HepG2 (cell line): ENCODE measurements around the gene ZNF670. TPM values are rescaled to one million over a fixed set of nuclear protein-coding genes. Genes with fewer than 3 reads are reported as not detected.

Source experiments
- HNF4G ChIP-seq, 2 experiments: sonication (generic) in 1 of 2; formaldehyde crosslinking in 1 of 2; IDR thresholded peaks; 2 replicates each; pipeline versions ENCODE4 v1.4.0 to v1.6.1; 2011 to 2020; ENCODE audit warnings: borderline replicate concordance in 2 of 2, low read depth in 2 of 2, mild to moderate bottlenecking in 2 of 2, low read length in 1 of 2, missing genetic modification reagents in 1 of 2, moderate library complexity in 1 of 2
- MXD4 ChIP-seq: IDR thresholded peaks from 2 replicates; pipeline ENCODE4 v1.6.1; 2016; ENCODE audit warnings: mild to moderate bottlenecking, missing biosample characterization, missing genetic modification reagents
- RBM22 ChIP-seq: fragments of 200-400 bp; formaldehyde crosslinking; optimal IDR thresholded peaks from 2 replicates; pipeline ENCODE3; 2017; ENCODE audit warnings: mild to moderate bottlenecking, low read length, moderate library complexity
- RFX5 ChIP-seq: IDR thresholded peaks from 2 replicates; pipeline ENCODE4 v1.6.1; 2011; ENCODE audit warnings: low read depth, low read length, improper control_type of control experiment
- SALL2 ChIP-seq: sonication (generic); formaldehyde crosslinking; IDR thresholded peaks from 2 replicates; pipeline ENCODE4 v1.8.1; 2023; ENCODE audit warnings: mild to moderate bottlenecking, missing genetic modification reagents, inconsistent platforms
- ZNF232 ChIP-seq: sonication (generic); formaldehyde crosslinking; IDR thresholded peaks from 2 replicates; pipeline ENCODE4 v1.4.0; 2020; ENCODE audit warnings: missing genetic modification reagents, borderline replicate concordance
- ZNF251 ChIP-seq: sonication (generic); formaldehyde crosslinking; IDR thresholded peaks from 2 replicates; pipeline ENCODE4 v1.9.0; 2021; ENCODE audit warnings: mild to moderate bottlenecking, missing genetic modification reagents
- ZNF546 ChIP-seq: sonication (generic); formaldehyde crosslinking; conservative IDR thresholded peaks from 2 replicates; pipeline ENCODE4 v1.8.1; 2023; ENCODE audit warnings: mild to moderate bottlenecking, missing genetic modification reagents
- ZNF749 ChIP-seq: sonication (generic); formaldehyde crosslinking; IDR thresholded peaks from 2 replicates; pipeline ENCODE4 v1.8.0; 2022; ENCODE audit warnings: mild to moderate bottlenecking, missing genetic modification reagents, moderate library complexity, borderline replicate concordance
- polyA plus RNA-seq, 8 experiments: library from polyadenylated mRNA; depleted of rRNA in 3 of 8; stranded (reverse) in 7 of 8; unstranded in 1 of 8; fragments of >200 nt; fragmentation: Illumina TruSeq in 4 of 8; extraction: Trizol in 4 of 8; gene quantifications; 2 replicates each; pipeline versions ENCODE4 v1.2.1 to v1.2.3, GENCODE V29; 2011 to 2016; ENCODE audit warnings: low read depth in 4 of 8, missing spikeins in 1 of 8, mixed read lengths in 1 of 8; ENCODE audit not compliant: insufficient read depth in 1 of 8
- total RNA-seq, 5 experiments: library from RNA; depleted of rRNA; stranded (reverse); fragments of >200 nt; fragmentation: Illumina TruSeq; extraction: Trizol; gene quantifications; 2 replicates each; pipeline ENCODE4 v1.2.3, GENCODE V29; 2016; ENCODE audit warnings: low read depth in 1 of 5
- TF ChIP-seq, protein P1 (sequence below): sonication (generic); formaldehyde crosslinking; IDR thresholded peaks from 2 replicates; pipeline ENCODE4 v1.4.0; 2020; ENCODE audit warnings: missing genetic modification reagents, borderline replicate concordance
- TF ChIP-seq, protein P2 (sequence below): sonication (generic); formaldehyde crosslinking; IDR thresholded peaks from 2 replicates; pipeline ENCODE4 v1.5.0; 2020; ENCODE audit warnings: mild to moderate bottlenecking, low read depth, missing genetic modification reagents, borderline replicate concordance
- TF ChIP-seq, protein P3 (sequence below): sonication (generic); formaldehyde crosslinking; IDR thresholded peaks from 2 replicates; pipeline ENCODE4 v1.4.0; 2020; ENCODE audit warnings: mild to moderate bottlenecking, missing genetic modification reagents, borderline replicate concordance
- TF ChIP-seq, protein P4 (sequence below): sonication (generic); formaldehyde crosslinking; conservative IDR thresholded peaks from 2 replicates; pipeline ENCODE4 v1.8.1; 2023; ENCODE audit warnings: missing genetic modification reagents
- TF ChIP-seq, protein P5 (sequence below): sonication (generic); formaldehyde crosslinking; conservative IDR thresholded peaks from 2 replicates; pipeline ENCODE4 v1.4.0; 2020; ENCODE audit warnings: missing genetic modification reagents

Gene ZNF670
- total and polyA plus RNA-seq, 2 of the 13 experiments (the other 11 are each of a cell fraction or from before 2014, with no cell fraction given) = 4.2 to 10.9 TPM

DNA sequence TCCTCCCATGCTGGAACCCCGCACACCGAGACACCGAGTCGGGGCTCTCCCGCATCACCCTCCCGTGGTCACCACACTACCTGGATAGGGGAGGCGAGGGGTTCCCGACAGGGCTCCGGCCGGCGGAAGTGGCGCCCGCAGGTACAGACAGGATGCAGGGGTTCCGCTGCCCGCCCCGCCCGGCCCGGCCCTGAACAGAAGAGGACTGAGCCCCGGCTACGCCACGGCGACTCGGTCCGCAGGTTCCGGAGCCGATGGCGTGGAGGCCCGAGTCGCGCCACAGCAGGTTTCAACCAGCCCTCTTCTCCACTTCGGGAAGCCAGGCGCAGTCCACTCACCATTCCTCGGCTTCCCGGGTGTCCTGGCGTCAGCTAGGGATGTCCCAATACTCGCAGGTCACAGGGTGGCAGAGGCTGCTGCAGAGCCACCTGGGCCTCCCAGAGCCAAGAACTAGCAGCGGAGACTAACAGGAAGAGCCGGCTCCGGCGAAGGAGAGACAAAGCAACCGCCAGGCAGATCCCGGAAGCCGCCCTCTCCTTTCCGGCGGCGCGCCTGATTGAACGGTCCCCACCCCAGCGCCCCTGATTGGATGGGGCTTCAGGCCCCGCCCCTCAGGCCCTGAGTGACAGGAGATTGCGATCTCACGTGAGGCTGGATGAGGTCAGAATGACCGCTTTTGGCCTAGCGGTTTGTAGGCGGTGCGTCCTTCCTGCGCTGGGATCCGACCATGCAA is 25.4 kb upstream of the ZNF670 start, which contains the start of gene ZNF669 (continued):
- TF ChIP-seq, protein P1, sequence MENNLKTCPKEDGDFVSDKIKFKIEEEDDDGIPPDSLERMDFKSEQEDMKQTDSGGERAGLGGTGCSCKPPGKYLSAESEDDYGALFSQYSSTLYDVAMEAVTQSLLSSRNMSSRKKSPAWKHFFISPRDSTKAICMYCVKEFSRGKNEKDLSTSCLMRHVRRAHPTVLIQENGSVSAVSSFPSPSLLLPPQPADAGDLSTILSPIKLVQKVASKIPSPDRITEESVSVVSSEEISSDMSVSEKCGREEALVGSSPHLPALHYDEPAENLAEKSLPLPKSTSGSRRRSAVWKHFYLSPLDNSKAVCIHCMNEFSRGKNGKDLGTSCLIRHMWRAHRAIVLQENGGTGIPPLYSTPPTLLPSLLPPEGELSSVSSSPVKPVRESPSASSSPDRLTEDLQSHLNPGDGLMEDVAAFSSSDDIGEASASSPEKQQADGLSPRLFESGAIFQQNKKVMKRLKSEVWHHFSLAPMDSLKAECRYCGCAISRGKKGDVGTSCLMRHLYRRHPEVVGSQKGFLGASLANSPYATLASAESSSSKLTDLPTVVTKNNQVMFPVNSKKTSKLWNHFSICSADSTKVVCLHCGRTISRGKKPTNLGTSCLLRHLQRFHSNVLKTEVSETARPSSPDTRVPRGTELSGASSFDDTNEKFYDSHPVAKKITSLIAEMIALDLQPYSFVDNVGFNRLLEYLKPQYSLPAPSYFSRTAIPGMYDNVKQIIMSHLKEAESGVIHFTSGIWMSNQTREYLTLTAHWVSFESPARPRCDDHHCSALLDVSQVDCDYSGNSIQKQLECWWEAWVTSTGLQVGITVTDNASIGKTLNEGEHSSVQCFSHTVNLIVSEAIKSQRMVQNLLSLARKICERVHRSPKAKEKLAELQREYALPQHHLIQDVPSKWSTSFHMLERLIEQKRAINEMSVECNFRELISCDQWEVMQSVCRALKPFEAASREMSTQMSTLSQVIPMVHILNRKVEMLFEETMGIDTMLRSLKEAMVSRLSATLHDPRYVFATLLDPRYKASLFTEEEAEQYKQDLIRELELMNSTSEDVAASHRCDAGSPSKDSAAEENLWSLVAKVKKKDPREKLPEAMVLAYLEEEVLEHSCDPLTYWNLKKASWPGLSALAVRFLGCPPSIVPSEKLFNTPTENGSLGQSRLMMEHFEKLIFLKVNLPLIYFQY (CRISPR knock-in tag) = no peak
- TF ChIP-seq ZNF546 (CRISPR knock-in tag) = 0 out of 2 replicates have a peak, but pooled peaks have one; percentile 44
- TF ChIP-seq, protein P2, sequence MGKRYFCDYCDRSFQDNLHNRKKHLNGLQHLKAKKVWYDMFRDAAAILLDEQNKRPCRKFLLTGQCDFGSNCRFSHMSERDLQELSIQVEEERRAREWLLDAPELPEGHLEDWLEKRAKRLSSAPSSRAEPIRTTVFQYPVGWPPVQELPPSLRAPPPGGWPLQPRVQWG = no peak
- peak; percentile 36; the same call in 1 of the 2 replicates for TF ChIP-seq ZNF749 (CRISPR knock-in tag)
- TF ChIP-seq, protein P3, sequence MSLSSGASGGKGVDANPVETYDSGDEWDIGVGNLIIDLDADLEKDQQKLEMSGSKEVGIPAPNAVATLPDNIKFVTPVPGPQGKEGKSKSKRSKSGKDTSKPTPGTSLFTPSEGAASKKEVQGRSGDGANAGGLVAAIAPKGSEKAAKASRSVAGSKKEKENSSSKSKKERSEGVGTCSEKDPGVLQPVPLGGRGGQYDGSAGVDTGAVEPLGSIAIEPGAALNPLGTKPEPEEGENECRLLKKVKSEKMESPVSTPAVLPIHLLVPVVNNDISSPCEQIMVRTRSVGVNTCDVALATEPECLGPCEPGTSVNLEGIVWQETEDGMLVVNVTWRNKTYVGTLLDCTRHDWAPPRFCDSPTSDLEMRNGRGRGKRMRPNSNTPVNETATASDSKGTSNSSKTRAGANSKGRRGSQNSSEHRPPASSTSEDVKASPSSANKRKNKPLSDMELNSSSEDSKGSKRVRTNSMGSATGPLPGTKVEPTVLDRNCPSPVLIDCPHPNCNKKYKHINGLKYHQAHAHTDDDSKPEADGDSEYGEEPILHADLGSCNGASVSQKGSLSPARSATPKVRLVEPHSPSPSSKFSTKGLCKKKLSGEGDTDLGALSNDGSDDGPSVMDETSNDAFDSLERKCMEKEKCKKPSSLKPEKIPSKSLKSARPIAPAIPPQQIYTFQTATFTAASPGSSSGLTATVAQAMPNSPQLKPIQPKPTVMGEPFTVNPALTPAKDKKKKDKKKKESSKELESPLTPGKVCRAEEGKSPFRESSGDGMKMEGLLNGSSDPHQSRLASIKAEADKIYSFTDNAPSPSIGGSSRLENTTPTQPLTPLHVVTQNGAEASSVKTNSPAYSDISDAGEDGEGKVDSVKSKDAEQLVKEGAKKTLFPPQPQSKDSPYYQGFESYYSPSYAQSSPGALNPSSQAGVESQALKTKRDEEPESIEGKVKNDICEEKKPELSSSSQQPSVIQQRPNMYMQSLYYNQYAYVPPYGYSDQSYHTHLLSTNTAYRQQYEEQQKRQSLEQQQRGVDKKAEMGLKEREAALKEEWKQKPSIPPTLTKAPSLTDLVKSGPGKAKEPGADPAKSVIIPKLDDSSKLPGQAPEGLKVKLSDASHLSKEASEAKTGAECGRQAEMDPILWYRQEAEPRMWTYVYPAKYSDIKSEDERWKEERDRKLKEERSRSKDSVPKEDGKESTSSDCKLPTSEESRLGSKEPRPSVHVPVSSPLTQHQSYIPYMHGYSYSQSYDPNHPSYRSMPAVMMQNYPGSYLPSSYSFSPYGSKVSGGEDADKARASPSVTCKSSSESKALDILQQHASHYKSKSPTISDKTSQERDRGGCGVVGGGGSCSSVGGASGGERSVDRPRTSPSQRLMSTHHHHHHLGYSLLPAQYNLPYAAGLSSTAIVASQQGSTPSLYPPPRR (CRISPR knock-in tag) = no peak
- no peak for TF ChIP-seq ZNF251 (CRISPR knock-in tag)
- TF ChIP-seq ZNF232 (CRISPR knock-in tag) = no peak; the same call in 1 of the 2 replicates
- no peak for TF ChIP-seq RFX5
- TF ChIP-seq, protein P4, sequence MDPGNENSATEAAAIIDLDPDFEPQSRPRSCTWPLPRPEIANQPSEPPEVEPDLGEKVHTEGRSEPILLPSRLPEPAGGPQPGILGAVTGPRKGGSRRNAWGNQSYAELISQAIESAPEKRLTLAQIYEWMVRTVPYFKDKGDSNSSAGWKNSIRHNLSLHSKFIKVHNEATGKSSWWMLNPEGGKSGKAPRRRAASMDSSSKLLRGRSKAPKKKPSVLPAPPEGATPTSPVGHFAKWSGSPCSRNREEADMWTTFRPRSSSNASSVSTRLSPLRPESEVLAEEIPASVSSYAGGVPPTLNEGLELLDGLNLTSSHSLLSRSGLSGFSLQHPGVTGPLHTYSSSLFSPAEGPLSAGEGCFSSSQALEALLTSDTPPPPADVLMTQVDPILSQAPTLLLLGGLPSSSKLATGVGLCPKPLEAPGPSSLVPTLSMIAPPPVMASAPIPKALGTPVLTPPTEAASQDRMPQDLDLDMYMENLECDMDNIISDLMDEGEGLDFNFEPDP (CRISPR knock-in tag) = no peak
- TF ChIP-seq, protein P5, sequence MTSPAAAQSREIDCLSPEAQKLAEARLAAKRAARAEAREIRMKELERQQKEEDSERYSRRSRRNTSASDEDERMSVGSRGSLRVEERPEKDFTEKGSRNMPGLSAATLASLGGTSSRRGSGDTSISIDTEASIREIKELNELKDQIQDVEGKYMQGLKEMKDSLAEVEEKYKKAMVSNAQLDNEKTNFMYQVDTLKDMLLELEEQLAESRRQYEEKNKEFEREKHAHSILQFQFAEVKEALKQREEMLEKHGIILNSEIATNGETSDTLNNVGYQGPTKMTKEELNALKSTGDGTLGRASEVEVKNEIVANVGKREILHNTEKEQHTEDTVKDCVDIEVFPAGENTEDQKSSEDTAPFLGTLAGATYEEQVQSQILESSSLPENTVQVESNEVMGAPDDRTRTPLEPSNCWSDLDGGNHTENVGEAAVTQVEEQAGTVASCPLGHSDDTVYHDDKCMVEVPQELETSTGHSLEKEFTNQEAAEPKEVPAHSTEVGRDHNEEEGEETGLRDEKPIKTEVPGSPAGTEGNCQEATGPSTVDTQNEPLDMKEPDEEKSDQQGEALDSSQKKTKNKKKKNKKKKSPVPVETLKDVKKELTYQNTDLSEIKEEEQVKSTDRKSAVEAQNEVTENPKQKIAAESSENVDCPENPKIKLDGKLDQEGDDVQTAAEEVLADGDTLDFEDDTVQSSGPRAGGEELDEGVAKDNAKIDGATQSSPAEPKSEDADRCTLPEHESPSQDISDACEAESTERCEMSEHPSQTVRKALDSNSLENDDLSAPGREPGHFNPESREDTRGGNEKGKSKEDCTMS (CRISPR knock-in tag) = no peak
- peak; percentile 68 for TF ChIP-seq MXD4
- no peak for TF ChIP-seq HNF4G (IDR thresholded peaks at IDR 0.05; ENCODE audit: borderline replicate concordance, low read depth, low read length)
- no peak for TF ChIP-seq HNF4G (CRISPR knock-in tag; IDR thresholded peaks at IDR 0.05; ENCODE audit: borderline replicate concordance, low read depth)
- 0 out of 2 replicates have a peak, but pooled peaks have one; percentile 34 for TF ChIP-seq SALL2 (CRISPR knock-in tag)
- no peak for TF ChIP-seq RBM22
